GM12801 (cell line): ENCODE measurements around the gene NDRG3.

Source experiments
- TF ChIP-seq, protein P1 (sequence below): IDR thresholded peaks from one replicate; pipeline ENCODE4 v1.5.1; 2011; ENCODE audit warnings: control low read depth; ENCODE audit not compliant: insufficient read length; ENCODE audit errors: extremely low read depth

Gene NDRG3

DNA sequence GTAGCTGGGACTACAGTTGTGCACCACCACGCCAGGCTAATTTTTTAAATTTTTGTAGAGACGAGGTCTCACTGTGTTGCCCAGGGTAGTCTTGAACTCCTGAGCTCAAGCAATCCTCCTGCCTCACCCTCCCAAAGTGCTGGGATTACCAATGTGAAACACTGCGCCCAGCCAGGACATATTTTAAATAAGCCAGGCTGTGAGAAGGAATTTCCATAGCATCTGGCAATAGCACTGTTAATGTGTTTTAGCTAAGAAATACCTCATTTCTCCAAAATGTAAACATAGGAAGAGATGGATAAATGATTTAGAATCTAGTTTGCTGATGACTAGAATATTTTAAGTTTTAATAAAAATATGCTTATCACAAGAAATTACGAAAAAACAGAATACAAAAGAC, 72.9 kb downstream of the NDRG3 start:
- TF ChIP-seq, protein P1, sequence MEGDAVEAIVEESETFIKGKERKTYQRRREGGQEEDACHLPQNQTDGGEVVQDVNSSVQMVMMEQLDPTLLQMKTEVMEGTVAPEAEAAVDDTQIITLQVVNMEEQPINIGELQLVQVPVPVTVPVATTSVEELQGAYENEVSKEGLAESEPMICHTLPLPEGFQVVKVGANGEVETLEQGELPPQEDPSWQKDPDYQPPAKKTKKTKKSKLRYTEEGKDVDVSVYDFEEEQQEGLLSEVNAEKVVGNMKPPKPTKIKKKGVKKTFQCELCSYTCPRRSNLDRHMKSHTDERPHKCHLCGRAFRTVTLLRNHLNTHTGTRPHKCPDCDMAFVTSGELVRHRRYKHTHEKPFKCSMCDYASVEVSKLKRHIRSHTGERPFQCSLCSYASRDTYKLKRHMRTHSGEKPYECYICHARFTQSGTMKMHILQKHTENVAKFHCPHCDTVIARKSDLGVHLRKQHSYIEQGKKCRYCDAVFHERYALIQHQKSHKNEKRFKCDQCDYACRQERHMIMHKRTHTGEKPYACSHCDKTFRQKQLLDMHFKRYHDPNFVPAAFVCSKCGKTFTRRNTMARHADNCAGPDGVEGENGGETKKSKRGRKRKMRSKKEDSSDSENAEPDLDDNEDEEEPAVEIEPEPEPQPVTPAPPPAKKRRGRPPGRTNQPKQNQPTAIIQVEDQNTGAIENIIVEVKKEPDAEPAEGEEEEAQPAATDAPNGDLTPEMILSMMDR: no peak

DNA sequence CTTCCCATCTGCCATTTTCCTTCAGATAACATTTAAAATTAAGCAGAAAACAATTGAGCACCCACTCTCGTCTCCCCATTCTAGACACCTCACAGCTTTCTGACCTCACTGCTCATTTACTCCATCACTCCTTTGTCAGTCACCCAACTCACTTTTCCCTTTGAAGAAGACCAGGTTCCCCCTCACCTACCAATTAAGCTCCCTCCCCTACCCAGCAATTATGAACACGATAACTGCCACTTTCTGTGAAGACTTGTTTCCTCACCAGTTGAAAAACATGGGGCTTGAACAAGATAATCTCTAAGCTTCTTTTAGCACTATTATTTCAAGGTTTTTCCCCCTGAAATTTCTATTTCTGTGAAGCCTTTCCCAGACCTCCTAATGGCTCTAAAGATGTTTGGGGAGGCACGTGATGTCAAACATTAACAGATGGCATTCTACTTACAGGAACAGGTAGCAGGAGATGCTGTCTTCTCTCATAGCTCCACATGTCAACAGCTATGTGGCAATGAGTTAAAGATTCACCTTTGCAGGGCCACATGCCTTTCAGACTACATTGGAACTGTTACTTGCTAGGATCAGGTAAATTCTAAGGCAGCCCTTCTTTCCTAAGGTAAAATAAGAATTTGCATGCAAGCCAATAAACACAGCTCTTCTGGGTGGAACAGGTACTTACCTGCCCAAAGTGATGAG, 75.1 kb downstream of the NDRG3 start:
- TF ChIP-seq, protein P1: no peak

DNA sequence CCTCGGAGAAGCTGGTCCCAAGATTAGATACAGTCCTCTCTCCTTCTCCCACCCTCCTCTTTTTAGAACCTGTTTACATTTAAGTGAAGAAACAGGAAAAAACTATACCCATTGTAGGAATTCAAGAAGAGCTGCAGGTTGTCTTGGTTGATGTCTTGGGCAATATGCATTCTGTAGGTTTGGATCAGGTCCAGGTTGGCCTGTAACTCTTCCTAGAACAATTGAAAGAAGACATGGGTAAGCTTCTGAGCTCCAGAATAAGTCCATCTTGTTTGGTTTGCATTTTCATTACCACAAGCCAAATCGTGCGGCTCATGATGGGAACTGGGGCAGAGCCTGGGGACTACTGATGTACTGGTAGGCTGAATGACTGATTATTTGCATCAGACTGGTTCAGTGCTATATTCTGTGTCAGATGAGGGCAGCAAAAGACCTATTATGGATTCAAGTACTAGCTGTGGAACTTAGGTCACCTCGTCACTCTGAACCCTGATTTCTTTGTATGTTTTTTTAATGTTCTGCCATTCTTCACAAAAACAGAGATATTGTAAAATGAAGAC, 79.6 kb downstream of the NDRG3 start:
- TF ChIP-seq, protein P1: no peak

DNA sequence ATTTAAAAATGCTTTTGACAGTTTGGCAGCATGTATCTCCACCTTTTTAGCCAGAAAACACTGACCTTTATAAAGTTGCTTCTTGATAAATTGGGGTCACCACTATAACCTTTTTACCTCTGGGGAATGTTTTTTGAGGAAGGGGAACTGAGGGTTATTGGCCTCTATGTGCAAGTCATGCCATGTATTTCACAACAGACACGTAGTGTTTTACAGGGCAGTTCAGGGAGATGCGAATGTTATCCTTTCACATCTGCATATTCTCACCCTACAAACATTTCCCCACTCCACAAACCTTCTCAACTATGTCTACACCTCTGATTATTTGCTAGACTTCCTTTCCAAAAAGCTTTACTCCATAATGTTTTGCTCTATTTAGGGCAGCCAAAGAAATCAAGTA, 82.9 kb downstream of the NDRG3 start:
- TF ChIP-seq, protein P1: no peak

- TF ChIP-seq, protein P1: no peak
These were observed 87.6 kb downstream of the NDRG3 start for GRCh38 chr20:36658300-36658699.

DNA sequence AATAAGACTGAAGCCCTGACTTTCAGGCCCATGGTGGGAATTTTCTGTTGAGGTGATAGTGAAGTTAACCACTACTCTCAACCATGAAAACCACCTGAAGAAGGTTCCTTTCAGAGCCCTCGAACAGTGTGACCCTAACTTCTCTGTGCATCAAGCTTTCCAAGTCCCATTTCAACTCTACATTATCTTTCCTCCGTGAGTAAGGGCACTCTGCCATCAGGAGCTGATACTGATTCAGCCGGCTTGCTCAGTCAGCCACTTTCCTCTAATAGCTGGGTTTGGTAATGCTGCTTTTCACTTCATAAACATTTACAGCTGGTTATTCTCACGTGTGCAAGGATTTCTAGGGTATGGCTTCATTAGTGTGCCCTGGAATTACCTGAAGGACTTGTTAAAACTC, 89.2 kb downstream of the NDRG3 start:
- TF ChIP-seq, protein P1: no peak

- TF ChIP-seq, protein P1: no peak
These were observed 90.9 kb downstream of the NDRG3 start for GRCh38 chr20:36655004-36655403.
